ENCODE results near the gene GABRP.

Gene GABRP

GRCh38 chr5:170863646-170864045 is 80.1 kb downstream of the GABRP start:
- POLR2A ChIA-PET = interaction anchor here (1.4 kb wide), 1 partner anchor 22 kb away, joined by 3 read pairs; no protein-coding TSS in a partner anchor

More at GRCh38 chr5:170863646-170864045, 80.1 kb downstream of the GABRP start:
- TF ChIP-seq, protein P1, sequence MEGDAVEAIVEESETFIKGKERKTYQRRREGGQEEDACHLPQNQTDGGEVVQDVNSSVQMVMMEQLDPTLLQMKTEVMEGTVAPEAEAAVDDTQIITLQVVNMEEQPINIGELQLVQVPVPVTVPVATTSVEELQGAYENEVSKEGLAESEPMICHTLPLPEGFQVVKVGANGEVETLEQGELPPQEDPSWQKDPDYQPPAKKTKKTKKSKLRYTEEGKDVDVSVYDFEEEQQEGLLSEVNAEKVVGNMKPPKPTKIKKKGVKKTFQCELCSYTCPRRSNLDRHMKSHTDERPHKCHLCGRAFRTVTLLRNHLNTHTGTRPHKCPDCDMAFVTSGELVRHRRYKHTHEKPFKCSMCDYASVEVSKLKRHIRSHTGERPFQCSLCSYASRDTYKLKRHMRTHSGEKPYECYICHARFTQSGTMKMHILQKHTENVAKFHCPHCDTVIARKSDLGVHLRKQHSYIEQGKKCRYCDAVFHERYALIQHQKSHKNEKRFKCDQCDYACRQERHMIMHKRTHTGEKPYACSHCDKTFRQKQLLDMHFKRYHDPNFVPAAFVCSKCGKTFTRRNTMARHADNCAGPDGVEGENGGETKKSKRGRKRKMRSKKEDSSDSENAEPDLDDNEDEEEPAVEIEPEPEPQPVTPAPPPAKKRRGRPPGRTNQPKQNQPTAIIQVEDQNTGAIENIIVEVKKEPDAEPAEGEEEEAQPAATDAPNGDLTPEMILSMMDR (IDR thresholded peaks at IDR 0.05; ENCODE audit: insufficient read depth, low read length, missing control alignments) = no peak
- no peak overlapping the region for H3K4me3 ChIP-seq (ENCODE audit: low read depth, low read length)
- CTCF ChIA-PET = interaction anchor here (1.5 kb wide), 1 partner anchor 17 kb away, joined by 4 read pairs; no protein-coding TSS in a partner anchor
- DNase-seq (ENCODE audit: low read depth, low spot score) = peak; percentile 59

All from AG04449 (cell line).